ENCODE results near the gene TAS2R20. TPM values are rescaled to one million over a fixed set of nuclear protein-coding genes. Genes with fewer than 3 reads are reported as not detected.

TAS2R20 gene
- total RNA-seq, 2 donors from 2014 or later = 1.8 to 5.8 TPM

DNA sequence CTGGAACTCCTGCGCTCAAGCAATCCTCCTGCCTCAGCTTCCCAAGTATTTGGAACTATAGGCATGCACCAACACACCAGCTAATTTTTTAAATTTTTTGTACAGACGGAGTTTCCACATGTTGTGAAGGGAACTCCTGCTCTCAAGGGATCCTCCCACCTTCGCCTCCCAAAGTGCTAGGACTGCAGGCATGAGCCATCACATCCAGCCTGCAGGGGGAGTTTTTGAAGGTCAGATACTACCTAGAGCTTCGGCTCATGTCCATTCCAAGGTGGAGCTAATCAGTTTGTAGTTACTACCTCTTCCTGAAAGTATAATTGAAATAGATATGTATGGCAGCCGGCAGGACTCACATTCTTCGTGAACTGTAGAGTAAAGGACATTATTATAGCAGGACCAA is 28.0 kb upstream of the TAS2R20 start:
- Histone ChIP-seq H3K4me3 (no peak overlapping the region), H3K36me3 (no peaks in the 10 kb centered on the region), H3K27ac (no peak overlapping the region), H3K9me3 (peaks cover 3% of the 10 kb centered on the region), H3K27me3 (replicated peaks; ENCODE audit: insufficient read depth) (no peaks in the 10 kb centered on the region), H3K4me1 (ENCODE audit: control insufficient read depth in 1 of 2, low read depth in 2 of 2) (no peaks in the 10 kb centered on the region)
- TF ChIP-seq, protein P1, sequence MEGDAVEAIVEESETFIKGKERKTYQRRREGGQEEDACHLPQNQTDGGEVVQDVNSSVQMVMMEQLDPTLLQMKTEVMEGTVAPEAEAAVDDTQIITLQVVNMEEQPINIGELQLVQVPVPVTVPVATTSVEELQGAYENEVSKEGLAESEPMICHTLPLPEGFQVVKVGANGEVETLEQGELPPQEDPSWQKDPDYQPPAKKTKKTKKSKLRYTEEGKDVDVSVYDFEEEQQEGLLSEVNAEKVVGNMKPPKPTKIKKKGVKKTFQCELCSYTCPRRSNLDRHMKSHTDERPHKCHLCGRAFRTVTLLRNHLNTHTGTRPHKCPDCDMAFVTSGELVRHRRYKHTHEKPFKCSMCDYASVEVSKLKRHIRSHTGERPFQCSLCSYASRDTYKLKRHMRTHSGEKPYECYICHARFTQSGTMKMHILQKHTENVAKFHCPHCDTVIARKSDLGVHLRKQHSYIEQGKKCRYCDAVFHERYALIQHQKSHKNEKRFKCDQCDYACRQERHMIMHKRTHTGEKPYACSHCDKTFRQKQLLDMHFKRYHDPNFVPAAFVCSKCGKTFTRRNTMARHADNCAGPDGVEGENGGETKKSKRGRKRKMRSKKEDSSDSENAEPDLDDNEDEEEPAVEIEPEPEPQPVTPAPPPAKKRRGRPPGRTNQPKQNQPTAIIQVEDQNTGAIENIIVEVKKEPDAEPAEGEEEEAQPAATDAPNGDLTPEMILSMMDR (IDR thresholded peaks at IDR 0.05) = no peak
- DNase-seq (ENCODE audit: low spot score) (no peak), ATAC-seq (ENCODE audit: insufficient number of reproducible peaks, low FRiP score, low read depth) (no peak)

DNA sequence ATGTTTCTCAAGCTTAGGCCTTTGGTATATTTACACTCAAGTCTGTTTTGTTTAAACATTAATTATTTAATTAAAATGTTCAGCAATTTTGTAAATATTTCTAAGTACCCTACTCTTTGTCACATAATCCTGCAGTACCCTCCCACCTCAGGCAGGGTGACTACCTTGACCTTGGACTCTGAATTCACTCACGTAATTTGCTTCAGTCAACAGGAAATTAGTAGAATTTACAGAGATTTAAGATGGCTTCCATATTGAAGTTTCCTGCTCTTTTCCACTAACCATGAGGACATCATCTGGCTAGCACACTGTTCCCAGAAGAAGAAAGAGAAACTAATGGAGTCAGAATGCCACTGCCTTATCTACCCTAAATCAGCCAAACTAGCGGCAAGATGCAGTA is 25.3 kb upstream of the TAS2R20 start:
- DNase-seq (ENCODE audit: low spot score) = no peak
- TF ChIP-seq, protein P1 (IDR thresholded peaks at IDR 0.05) = no peak
- Histone ChIP-seq H3K27me3 (replicated peaks; ENCODE audit: insufficient read depth) (no peaks in the 10 kb centered on the region), H3K9me3 (peaks cover 3% of the 10 kb centered on the region), H3K36me3 (no peaks in the 10 kb centered on the region), H3K4me3 (no peak overlapping the region), H3K27ac (no peak overlapping the region), H3K4me1 (ENCODE audit: control insufficient read depth in 1 of 2, low read depth in 2 of 2) (no peaks in the 10 kb centered on the region)
- ATAC-seq (ENCODE audit: insufficient number of reproducible peaks, low FRiP score, low read depth) = no peak

DNA sequence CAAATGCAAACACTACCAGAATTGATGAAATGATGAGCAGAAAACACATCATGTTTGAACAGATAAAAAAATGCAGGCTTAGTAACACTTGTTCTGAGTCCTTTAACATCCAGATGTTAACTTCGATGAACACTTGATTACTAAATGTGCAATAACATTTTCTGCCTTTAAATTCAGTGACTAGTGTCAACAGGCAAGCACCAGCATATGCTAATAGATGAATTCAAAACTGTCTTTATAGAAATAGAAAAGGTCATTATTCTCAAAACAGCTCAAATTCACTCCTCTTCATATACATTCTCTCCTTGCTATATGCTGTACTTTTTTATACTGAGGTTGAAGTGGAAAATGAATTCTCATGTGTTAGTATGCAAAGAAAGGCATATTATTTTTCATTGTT is 24.4 kb upstream of the TAS2R20 start, which contains the start of gene TAS2R19:
Gene TAS2R19, minus strand, starts transcription at position 101 of the 400 bp plus-strand sequence. Its CDS starts 49 bp downstream, at position 52.
- DNase-seq (ENCODE audit: low spot score) (no peak), ATAC-seq (ENCODE audit: insufficient number of reproducible peaks, low FRiP score, low read depth) (no peak)
- Histone ChIP-seq H3K27ac (no peak within 1 kb of the TSS), H3K36me3 (no peaks in the 10 kb centered on the region), H3K9me3 (peaks cover 3% of the 10 kb centered on the region), H3K27me3 (replicated peaks; ENCODE audit: insufficient read depth) (no peaks in the 10 kb centered on the region), H3K4me3 (no peak within 1 kb of the TSS), H3K4me1 (ENCODE audit: control insufficient read depth in 1 of 2, low read depth in 2 of 2) (no peaks in the 10 kb centered on the region)
- TF ChIP-seq, protein P1 (IDR thresholded peaks at IDR 0.05) = no peak

DNA sequence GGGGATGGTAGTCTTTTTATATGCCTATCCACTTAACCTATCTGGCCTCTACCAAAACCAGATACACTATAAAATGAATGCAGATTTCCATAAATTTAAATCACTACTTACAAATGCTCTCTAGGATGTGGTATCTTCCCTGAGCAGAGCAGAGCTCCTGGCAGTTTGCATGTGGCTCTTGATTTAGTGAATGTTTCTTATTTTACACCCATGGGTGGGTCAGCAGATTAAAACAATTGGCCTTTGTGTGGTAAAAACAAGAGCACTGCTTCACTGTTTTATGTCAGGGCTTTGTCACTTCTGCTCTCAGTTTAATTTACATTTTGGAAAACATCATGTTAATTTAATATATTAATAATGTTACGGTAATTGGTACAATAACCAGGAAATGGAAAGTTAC is 18.8 kb upstream of the TAS2R20 start:
- Histone ChIP-seq H3K9me3 (no peaks in the 10 kb centered on the region), H3K27me3 (replicated peaks; ENCODE audit: insufficient read depth) (no peaks in the 10 kb centered on the region), H3K36me3 (no peaks in the 10 kb centered on the region), H3K4me1 (ENCODE audit: control insufficient read depth in 1 of 2, low read depth in 2 of 2) (no peaks in the 10 kb centered on the region), H3K4me3 (no peak overlapping the region), H3K27ac (no peak overlapping the region)
- no peak for DNase-seq (ENCODE audit: low spot score)
- ATAC-seq (ENCODE audit: insufficient number of reproducible peaks, low FRiP score, low read depth) = no peak
- TF ChIP-seq, protein P1 (IDR thresholded peaks at IDR 0.05) = no peak

DNA sequence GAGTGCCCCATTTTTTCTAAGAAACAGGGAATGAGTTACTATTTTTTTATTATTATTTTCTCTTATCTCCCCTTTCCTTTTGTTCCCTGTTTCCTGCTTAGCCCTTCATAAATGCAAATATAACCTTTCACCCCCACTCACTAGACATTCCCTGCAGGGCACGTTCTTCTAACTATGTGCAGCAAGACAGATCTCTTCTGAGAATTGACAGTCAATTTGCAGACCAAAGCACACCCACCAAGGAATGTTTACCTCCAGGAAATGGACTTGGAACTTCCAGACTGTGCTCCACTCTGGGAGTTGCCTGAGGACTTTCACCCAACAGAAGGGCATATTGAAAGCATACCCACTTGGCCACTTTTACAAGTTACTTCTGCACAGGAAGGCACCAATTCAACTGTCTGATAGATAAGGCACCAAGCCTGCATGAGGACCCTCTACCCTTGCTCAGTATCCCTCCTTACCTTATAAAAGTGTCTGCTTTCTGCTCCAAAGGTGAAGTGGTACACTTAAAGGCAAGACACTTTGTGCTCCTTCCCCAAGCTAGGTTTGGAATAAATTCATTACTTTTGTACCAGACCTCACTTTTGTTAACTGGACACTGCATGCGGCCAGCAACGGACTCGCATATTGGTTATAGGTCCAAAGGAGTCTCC is 17.8 kb upstream of the TAS2R20 start:
- Histone ChIP-seq H3K4me1 (ENCODE audit: control insufficient read depth in 1 of 2, low read depth in 2 of 2) (no peaks in the 10 kb centered on the region), H3K36me3 (no peaks in the 10 kb centered on the region), H3K9me3 (no peaks in the 10 kb centered on the region), H3K27me3 (replicated peaks; ENCODE audit: insufficient read depth) (no peaks in the 10 kb centered on the region), H3K27ac (no peak overlapping the region), H3K4me3 (no peak overlapping the region)
- ATAC-seq (ENCODE audit: insufficient number of reproducible peaks, low FRiP score, low read depth) (no peak), DNase-seq (ENCODE audit: low spot score) (no peak)
- TF ChIP-seq, protein P1 (IDR thresholded peaks at IDR 0.05) = no peak
